ENCODE results near the gene STIL. TPM values are rescaled to one million over a fixed set of nuclear protein-coding genes. Genes with fewer than 3 reads are reported as not detected.
"Not testable (repeated sequence)": the region's sequence is repeated elsewhere in the genome, so short reads cannot be mapped to it uniquely, and the experiment has no call there.

The STIL gene
- total RNA-seq, 1 donor from 2014 or later, result 5.4 TPM

GRCh38 chr1:47324682-47325081 lies 10.7 kb upstream of the STIL start:
- Mint-ChIP-seq H3K36me3 (ENCODE audit: unreplicated experiment) (no peaks in the 10 kb centered on the region), H3K4me3 (ENCODE audit: unreplicated experiment) (no peak overlapping the region), H3K27ac (ENCODE audit: unreplicated experiment) (no peak overlapping the region), H3K27me3 (ENCODE audit: unreplicated experiment) (no peaks in the 10 kb centered on the region), H3K4me1 (ENCODE audit: low read depth, unreplicated experiment) (no peaks in the 10 kb centered on the region), H3K9me3 (ENCODE audit: unreplicated experiment) (no peaks in the 10 kb centered on the region)
- DNase-seq, result no peak
- TF ChIP-seq CTCF (IDR thresholded peaks at IDR 0.05; ENCODE audit: partially characterized antibody, unreplicated experiment), result no peak

DNA sequence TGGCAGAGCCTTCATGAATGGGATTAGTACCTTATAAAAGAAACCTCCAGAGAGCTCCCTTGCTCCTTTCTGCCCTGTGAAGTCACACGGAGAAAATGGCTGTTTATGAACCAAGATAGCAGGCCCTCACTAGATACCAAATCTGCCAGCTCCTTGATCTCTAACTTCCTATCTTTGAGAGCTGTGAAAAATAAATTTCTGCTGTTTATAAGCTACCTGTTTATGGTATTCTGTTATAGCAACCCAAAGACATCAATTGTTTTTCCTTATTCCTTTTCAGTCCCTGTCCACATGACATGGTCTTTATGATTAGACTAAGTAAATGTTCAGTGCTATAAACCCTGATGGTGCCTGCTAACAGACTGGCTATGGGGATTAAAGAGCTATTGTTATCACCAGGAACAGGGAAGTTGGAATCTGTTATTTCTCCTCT lies 9.7 kb upstream of the STIL start:
- no peak for DNase-seq
- Mint-ChIP-seq H3K27ac (ENCODE audit: unreplicated experiment) (no peak overlapping the region), H3K4me3 (ENCODE audit: unreplicated experiment) (no peak overlapping the region)

DNA sequence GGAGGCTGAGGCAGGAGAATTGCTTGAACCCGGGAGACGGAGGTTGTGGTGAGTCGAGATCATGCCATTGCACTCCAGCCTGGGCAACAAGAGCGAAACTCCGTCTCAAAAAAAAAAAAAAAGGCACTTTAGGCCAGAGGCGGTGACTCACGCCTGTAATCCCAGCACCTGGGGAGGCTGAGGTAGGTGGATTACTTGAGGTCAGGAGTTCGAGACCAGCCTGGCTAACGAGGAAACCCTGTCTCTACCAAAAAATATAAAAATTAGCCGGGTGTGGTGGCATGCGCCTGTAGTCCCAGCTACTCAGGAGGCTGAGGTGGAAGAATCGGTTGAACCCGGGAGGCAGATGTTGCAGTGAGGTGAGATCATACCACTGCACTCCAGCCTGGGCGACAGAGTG lies 6.0 kb upstream of the STIL start:
- not testable (repeated sequence) for H3K4me3 Mint-ChIP-seq (ENCODE audit: unreplicated experiment); H3K27ac Mint-ChIP-seq (ENCODE audit: unreplicated experiment); H3K27me3 Mint-ChIP-seq (ENCODE audit: unreplicated experiment); DNase-seq; H3K4me1 Mint-ChIP-seq (ENCODE audit: low read depth, unreplicated experiment); H3K36me3 Mint-ChIP-seq (ENCODE audit: unreplicated experiment); H3K9me3 Mint-ChIP-seq (ENCODE audit: unreplicated experiment)

More for the DNA sequence above, 9.7 kb upstream of the STIL start:
- Mint-ChIP-seq H3K36me3 (ENCODE audit: unreplicated experiment) (no peaks in the 10 kb centered on the region), H3K4me1 (ENCODE audit: low read depth, unreplicated experiment) (no peaks in the 10 kb centered on the region), H3K27me3 (ENCODE audit: unreplicated experiment) (no peaks in the 10 kb centered on the region), H3K9me3 (ENCODE audit: unreplicated experiment) (no peaks in the 10 kb centered on the region)
- no peak for TF ChIP-seq CTCF (IDR thresholded peaks at IDR 0.05; ENCODE audit: partially characterized antibody, unreplicated experiment)

- no peak for DNase-seq
- H3K9me3 Mint-ChIP-seq (ENCODE audit: unreplicated experiment), result peaks cover 7% of the 10 kb centered on the region
- H3K27me3 Mint-ChIP-seq (ENCODE audit: unreplicated experiment), result peaks cover 5% of the 10 kb centered on the region
- no peak overlapping the region for H3K4me3 Mint-ChIP-seq (ENCODE audit: unreplicated experiment)
- no peak overlapping the region for H3K27ac Mint-ChIP-seq (ENCODE audit: unreplicated experiment)
- peaks cover 5% of the 10 kb centered on the region for H3K4me1 Mint-ChIP-seq (ENCODE audit: low read depth, unreplicated experiment)
- TF ChIP-seq CTCF (IDR thresholded peaks at IDR 0.05; ENCODE audit: partially characterized antibody, unreplicated experiment), result no peak
- H3K36me3 Mint-ChIP-seq (ENCODE audit: unreplicated experiment), result no peaks in the 10 kb centered on the region
Measured at GRCh38 chr1:47317841-47318240, 3.9 kb upstream of the STIL start.

- peaks cover 5% of the 10 kb centered on the region for H3K27me3 Mint-ChIP-seq (ENCODE audit: unreplicated experiment)
- TF ChIP-seq CTCF (IDR thresholded peaks at IDR 0.05; ENCODE audit: partially characterized antibody, unreplicated experiment), result no peak
- no peak overlapping the region for H3K4me3 Mint-ChIP-seq (ENCODE audit: unreplicated experiment)
- no peak for DNase-seq
- peak overlapping the region; percentile 59 for H3K27ac Mint-ChIP-seq (ENCODE audit: unreplicated experiment)
- H3K36me3 Mint-ChIP-seq (ENCODE audit: unreplicated experiment), result no peaks in the 10 kb centered on the region
- H3K4me1 Mint-ChIP-seq (ENCODE audit: low read depth, unreplicated experiment), result peaks cover 6% of the 10 kb centered on the region
- peaks cover 7% of the 10 kb centered on the region for H3K9me3 Mint-ChIP-seq (ENCODE audit: unreplicated experiment)
Measured at GRCh38 chr1:47309427-47309826, 4.5 kb downstream of the STIL start.

DNA sequence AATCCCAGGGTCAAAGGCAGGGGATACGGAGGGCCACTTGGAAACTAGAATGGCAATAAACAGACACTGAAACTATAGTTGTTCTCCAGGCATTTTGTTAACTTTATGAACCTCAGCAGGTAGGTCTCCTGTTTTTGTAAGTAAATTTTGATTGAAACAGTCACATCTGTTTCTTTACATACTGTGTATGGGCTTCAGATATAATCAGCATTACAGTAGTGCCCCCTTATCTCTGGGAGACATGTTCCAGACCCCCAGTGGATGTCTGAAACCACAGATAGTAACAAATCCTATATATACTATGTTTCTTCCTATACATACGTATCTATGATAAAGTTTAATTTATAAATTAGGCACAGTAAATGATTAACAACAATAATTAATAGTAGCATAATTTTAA lies 11.5 kb downstream of the STIL start:
- no peaks in the 10 kb centered on the region for H3K9me3 Mint-ChIP-seq (ENCODE audit: unreplicated experiment)
- H3K27me3 Mint-ChIP-seq (ENCODE audit: unreplicated experiment), result no peaks in the 10 kb centered on the region
- DNase-seq, result no peak
- H3K27ac Mint-ChIP-seq (ENCODE audit: unreplicated experiment), result no peak overlapping the region
- TF ChIP-seq CTCF (IDR thresholded peaks at IDR 0.05; ENCODE audit: partially characterized antibody, unreplicated experiment), result no peak
- H3K36me3 Mint-ChIP-seq (ENCODE audit: unreplicated experiment), result no peaks in the 10 kb centered on the region
- no peak overlapping the region for H3K4me3 Mint-ChIP-seq (ENCODE audit: unreplicated experiment)
- H3K4me1 Mint-ChIP-seq (ENCODE audit: low read depth, unreplicated experiment), result no peaks in the 10 kb centered on the region

All from glutamatergic neuron (in vitro differentiated cells).